Measurements from ENCODE around the gene KCNJ9.

The KCNJ9 gene

DNA sequence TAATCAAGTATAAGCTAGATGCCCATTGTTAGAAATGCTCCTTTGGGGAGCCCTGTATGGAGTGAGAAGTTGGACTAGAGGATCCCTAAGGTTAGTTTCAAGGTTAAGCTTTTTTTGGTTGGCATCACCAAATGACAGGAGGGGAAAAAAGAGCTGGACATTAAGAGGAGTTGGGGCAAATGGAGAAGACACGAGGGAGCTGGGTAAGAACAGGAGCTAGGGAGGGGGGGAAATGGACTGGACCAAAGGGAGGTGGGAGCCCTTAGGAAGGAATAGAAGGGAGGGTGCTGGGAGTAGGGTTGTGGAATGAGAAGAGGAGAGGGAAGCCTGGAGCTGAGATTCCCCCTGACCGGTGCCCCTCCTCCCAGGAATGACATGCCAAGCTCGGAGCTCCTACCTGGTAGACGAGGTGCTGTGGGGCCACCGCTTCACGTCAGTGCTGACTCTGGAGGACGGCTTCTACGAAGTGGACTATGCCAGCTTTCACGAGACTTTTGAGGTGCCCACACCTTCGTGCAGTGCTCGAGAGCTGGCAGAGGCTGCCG is 5.9 kb downstream of the KCNJ9 start:
- no peak for DNase-seq (ENCODE audit: low read depth, low spot score)

GRCh38 chr1:160089883-160090282 is 8.5 kb downstream of the KCNJ9 start:
- no peak for DNase-seq (ENCODE audit: low read depth, low spot score)

DNA sequence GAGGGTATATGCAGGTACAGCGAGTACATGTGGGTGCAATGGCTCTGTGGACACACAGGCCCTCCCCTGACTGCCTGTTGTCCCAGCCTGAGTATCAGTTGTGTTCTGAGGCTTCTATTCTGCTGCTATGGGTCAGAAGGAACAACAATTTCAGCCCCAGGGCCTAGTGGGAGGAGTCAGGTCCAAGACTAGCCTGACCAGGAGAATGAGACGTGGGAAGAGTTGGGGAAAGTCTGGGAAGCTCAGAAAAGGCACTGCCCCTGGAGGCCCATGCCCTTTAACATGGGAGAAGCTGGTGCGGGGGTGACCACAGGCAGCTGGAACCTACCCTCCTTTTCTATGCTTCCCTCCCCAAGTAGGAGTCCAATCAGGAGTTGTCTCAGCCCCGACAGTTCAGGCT is 9.4 kb downstream of the KCNJ9 start:
- no peak for DNase-seq (ENCODE audit: low read depth, low spot score)

DNA sequence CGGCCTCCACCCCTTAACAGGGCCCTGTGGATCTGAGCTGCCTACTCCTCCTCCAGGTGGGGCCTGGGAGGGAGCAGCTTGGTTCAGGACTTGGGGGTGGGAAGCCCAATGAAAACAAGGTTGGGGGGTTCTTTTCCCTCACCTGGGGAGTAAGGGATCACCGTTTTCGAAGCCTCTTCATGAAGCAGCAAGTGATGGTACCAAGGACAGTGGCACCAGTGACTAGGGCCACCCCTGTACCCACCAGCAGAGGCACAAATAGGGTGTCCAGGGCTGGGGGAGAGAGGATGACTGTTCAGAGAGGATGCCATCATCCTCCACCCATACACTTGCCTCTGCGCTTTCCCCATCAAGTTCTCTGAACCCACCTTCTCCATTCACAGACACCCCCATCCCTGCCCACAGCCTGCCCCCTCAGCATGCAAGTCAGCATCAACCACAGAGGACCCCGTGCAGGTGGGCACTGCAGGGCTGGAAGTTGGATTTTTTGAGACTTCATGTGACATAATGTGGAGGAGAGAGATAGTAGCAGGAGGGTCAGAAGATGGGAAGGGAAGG is 10.4 kb downstream of the KCNJ9 start:
- DNase-seq (ENCODE audit: low read depth, low spot score), result no peak

DNA sequence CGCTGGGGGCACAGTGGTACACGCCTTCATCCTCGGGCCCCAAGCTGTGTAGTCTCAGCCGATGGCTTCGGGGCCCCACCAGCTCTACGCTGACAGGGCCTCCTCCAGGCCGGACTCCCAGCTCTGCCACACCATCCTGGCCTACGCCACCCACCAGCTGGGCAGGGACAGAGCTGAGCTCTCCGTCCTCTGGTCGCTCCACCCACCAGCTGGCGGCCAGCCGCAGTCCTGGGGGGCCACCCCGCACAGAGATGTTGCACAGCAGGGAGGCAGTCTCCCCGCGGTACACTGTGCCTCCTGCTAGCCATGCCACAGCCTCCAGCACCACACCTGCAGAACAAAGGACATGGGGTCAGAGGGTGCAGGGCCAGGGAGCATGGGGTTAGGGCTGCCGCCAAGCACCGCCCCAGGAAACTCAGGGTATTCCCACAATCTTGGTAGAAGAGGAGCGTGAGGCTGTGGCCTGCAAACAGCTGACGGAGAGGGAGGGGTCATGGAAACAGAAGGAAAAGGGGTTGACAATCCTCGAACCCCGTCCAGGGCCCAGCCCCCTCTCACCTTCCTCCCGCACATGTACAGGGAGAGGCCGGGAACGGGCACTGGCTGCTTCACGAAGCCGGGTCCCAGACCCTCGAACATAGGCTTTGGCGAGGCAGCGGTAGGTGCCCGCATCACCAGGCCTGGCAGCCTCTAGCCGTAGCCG is 11.2 kb downstream of the KCNJ9 start:
- no peak for DNase-seq (ENCODE audit: low read depth, low spot score)

DNA sequence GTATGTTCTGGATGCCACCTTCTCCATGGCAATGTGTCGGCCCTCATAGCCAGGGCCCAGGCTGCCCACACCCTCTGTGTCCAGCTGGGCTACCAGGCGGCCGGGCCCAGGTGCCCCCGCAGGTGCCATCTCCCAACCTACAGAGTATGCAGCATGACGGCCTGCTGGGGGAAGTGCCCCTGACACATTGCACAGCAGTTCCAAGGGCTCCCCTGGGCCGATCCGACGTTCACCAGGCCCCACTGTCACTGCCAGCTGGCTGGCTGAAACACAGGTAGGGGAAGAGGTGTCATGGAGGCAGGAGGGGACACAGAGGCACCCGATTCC is 11.7 kb downstream of the KCNJ9 start:
- DNase-seq (ENCODE audit: low read depth, low spot score), result no peak

DNA sequence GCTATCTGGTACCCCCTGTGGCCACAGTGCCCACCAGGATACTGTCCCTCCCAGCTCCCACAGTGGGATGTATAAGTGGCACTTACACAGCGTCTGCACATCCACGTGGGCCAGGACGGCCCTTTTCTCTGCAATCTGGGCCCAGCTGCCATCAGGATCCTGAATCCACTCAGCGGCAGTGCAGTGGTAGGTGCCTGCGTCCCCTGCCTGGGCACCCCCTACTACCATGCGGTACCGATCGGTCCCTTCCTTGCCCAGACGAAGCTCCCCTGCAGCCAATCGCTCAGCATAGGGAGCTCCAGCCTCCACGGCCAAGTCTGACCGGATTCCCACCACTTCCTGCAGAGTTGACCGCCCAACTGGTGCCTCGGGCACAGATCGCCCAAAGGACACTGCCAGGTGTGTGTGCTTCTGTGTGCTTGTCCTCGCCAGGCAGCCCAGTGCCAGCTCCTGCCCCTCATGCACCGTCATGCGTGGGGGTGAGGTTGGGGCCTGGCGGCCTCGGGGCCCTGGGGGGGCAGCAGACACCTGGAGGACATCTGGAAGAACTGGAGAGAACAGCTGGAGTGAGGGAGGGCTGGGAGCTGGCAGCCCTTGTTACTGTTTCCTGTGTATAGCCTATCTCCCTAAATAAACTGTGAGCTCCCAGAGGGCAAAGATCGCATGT is 12.4 kb downstream of the KCNJ9 start:
- no peak for DNase-seq (ENCODE audit: low read depth, low spot score)

- no peak for DNase-seq (ENCODE audit: low read depth, low spot score)
These were observed 12.9 kb downstream of the KCNJ9 start for GRCh38 chr1:160094291-160094625.

DNA sequence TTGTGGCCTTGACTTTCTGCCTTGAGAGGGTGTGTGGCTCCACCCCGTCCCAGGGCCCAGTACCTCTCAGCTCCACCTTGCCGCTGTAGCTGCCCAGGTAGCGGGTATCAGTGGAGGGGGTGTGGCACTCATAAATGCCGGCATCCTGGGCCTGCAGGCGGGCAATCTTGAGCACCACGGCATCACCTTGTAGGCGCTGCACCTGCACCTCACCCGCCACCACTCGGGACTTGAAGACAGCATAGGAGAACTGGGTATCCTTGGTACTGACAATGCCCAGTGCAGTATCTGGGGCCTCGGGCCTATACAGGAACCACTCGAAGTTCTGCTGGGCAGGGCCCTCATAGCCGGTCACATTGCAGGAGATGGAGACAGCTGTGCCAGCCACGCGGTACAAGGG is 13.5 kb downstream of the KCNJ9 start:
- no peak for DNase-seq (ENCODE audit: low read depth, low spot score)

DNA sequence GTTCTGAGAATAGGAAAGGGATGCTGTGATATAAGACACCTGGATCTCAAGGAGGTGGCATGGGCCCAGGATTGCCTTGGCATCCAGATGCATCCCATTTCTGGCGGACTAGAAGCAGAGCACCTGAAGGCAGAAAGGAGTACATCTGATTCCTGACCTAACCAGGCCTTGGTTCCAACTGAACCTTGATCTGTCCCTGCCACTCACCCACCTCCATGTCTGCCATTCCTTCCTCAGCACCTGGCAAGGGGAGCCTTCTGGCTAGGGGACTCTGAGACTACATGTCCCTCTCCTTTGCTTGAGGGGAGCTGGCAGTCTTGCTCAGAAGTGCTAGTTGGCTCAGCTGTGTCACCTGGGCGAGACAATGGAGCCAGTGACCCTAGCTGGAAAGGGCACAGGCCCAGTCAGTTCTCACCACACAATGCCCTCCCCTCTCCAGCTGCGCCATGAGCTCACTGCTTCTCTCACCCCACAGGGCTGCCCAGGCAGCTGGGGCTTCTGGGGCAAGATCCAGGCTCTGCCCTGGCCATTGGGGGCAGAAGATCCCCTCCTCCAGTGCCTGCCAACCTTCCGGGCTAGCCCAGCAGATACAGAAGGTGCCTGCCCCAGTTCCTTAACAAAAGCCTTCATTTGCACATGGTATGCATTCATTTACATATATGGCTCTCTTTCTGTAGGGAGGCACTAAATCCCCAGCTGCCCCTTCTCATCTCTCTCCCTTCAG is 14.2 kb downstream of the KCNJ9 start:
- DNase-seq (ENCODE audit: low read depth, low spot score), result no peak

GRCh38 chr1:160096274-160097116 is 15.2 kb downstream of the KCNJ9 start:
- no peak for DNase-seq (ENCODE audit: low read depth, low spot score)

DNA sequence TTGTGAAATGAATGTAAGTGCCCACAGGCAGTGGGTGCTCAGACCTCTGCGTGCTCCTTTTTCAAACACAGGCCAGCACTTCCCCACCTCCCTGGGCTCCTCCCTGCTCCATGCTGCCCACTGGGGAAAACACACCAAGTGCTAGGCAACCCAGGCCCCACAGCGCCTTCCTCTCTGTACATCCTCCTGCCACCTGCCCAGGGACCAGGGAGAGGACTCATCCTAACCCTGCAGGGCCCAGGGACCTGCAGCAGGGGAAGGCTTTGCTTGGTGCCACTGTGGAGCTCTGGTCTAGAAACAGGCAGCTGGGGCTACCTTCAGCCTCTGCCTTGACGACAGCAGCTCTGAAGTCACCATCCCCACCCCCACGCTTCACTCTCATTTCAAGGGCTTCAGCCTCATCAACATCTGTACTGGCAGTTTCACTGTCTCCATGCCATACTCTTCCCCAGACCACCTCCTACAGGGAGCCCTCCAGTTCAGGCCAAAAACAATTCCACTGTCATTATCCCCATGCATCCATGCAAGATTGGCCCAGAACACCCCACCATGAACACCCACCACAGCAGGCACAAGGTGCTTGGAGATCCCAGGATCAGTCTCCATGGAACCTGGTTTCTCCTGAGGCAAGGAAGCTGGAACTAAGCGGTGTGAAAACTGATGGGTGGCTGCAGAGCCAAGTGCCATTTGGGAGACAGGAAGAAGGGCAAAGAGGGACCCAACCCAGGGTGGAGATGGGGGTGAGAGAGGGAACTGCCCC is 16.0 kb downstream of the KCNJ9 start:
- no peak for DNase-seq (ENCODE audit: low read depth, low spot score)

GRCh38 chr1:160097911-160098851 is 16.8 kb downstream of the KCNJ9 start, which contains the start of gene IGSF8:
Gene IGSF8 (minus strand): TSS chr1:160098619. CDS start chr1:160098472, 147 bp downstream.
- DNase-seq (ENCODE audit: low read depth, low spot score), result peak; percentile 85

DNA sequence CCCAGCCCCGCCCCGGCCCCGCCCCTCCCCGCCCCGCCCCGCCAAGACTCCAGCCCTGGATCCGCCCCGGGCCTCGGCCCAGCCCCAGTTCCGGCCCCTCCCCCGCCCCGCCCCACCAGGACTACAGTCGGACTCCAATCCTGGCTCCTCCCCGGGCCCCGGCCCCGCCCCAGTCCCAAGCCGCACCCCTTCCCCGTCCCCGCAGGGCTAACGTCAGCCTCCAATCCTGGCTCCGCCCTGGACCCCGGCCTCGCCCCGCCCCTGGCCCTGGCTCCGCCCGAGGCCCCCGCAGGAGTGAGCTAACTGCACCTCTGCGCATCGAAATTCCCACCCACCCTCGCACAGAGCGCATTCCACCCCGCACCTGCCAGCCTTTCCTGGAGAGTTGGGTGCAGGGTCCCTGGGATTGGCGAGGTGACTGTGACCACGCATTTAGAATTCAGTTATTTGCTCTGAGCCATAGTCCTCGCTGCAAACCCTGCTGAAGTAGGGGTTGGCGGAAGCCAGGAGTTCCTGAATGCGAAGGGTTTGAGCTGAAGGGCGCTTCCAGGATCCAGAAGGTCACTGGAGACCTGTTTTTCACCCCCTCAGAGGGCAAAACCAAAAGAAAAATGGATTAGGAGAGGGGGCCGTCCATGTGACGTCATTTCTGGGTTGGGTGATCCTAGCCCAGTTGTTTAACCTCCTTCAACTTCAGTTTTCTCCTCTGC is 17.7 kb downstream of the KCNJ9 start:
- peak; percentile 94 for DNase-seq (ENCODE audit: low read depth, low spot score)

GRCh38 chr1:160099716-160100375 is 18.5 kb downstream of the KCNJ9 start:
- no peak for DNase-seq (ENCODE audit: low read depth, low spot score)

DNA sequence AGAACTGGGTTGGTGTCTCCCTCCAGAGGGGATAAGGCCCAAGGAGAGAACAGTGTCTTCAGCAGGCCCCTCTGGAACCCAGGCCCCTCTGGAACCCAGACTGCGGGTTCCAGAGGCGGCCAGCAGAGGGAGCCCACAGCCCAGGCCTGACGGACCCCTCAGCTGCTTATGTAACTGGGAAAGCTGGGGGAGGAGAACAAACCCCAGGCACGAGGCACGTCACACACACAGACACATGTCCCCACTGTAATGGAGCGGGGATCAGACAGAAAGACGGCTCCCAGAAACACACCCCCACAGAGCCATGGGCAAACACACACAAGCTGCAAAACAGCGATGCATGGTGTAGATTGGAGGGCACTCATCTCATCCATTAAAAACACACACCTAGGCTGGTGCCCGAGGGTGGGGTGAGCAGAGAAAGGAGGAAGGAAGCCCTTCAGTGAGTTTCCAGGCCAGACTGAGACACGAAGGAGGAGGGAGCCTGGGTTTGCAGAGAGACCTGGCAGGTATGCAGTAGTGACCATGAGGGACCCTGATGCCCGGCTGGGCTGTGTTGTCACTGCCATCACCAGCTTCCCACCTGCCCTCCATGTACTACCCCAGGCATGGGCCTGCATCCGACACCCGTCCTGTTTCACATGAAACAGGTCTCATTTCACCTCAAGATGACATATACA is 19.8 kb downstream of the KCNJ9 start:
- DNase-seq (ENCODE audit: low read depth, low spot score), result peak; percentile 34

GRCh38 chr1:160101717-160102522 is 20.6 kb downstream of the KCNJ9 start:
- no peak for DNase-seq (ENCODE audit: low read depth, low spot score)

All from activated CD4-positive, CD25-positive, alpha-beta regulatory T cell treated with anti-CD3 and anti-CD28 coated beads, Interleukin-2, amount 50 U/mL, for 16 hours (primary cell).